ENCODE results near the gene TULP4. TPM values are rescaled to one million over a fixed set of nuclear protein-coding genes. Genes with fewer than 3 reads are reported as not detected.

TULP4 gene
- total and polyA plus RNA-seq, 8 donors, result 1.7 to 237 (median 54.3) TPM

DNA sequence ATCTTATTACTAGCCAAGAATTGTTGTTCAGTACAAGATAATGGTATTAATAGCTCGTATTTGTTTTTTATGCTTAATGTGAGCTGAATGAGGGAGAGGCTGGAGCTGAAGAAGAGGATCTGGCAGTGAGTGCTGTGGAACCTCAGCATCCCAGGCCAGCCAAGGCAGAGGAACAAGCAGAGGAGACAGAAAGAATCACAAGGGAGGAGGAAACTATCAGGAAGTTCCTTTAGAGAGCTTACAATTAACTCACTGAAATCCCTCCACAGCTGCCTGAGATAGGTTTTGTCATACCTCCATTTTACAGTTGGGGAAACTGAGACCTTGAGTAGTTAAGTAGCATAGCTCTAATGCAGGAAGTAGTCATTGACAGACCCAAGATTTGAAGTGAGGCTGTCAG, 39.9 kb upstream of the TULP4 start:
- TF ChIP-seq, protein P1, sequence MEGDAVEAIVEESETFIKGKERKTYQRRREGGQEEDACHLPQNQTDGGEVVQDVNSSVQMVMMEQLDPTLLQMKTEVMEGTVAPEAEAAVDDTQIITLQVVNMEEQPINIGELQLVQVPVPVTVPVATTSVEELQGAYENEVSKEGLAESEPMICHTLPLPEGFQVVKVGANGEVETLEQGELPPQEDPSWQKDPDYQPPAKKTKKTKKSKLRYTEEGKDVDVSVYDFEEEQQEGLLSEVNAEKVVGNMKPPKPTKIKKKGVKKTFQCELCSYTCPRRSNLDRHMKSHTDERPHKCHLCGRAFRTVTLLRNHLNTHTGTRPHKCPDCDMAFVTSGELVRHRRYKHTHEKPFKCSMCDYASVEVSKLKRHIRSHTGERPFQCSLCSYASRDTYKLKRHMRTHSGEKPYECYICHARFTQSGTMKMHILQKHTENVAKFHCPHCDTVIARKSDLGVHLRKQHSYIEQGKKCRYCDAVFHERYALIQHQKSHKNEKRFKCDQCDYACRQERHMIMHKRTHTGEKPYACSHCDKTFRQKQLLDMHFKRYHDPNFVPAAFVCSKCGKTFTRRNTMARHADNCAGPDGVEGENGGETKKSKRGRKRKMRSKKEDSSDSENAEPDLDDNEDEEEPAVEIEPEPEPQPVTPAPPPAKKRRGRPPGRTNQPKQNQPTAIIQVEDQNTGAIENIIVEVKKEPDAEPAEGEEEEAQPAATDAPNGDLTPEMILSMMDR (IDR thresholded peaks at IDR 0.05), result no peak
- Histone ChIP-seq H3K9me3 (no peaks in the 10 kb centered on the region), H3K4me3 (no peak overlapping the region), H3K27ac (no peak overlapping the region), H3K27me3 (no peaks in the 10 kb centered on the region), H3K36me3 (peaks cover 0 to 3% (median 0%) of the 10 kb centered on the region in 4 donors), H3K4me1 (peaks cover 4 to 18% (median 12%) of the 10 kb centered on the region in 4 donors)
- WGBS, 5 donors, result 86 to 100% (median 91%) methylated on average over 1 of the region's 1 CpG
- intact Hi-C loops (cut with DNase I; ENCODE audit: low total_unique reads), result no loop called here
- no peak for DNase-seq

DNA sequence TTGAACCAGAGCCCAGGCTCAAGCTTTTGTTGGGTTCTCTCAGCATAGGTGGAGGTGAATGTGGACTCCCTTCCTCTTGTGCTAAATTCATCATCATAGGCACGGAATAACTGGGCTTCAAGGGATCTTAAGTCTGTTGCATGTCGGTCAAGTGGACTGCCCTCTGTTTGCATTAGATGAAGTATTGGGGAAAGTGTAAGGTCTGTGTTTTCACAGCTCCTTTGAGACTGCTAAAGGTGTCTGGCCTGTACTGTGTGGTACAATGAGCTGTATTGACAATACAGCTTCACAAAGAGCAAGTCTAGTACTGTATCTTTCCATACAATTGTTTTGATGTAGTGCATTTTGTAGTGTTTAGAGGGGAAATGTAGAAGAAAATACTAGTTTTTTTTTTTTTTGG, 34.3 kb upstream of the TULP4 start:
- Histone ChIP-seq H3K4me1 (peaks cover 0 to 9% (median 0%) of the 10 kb centered on the region in 4 donors), H3K36me3 (no peaks in the 10 kb centered on the region), H3K27me3 (no peaks in the 10 kb centered on the region), H3K9me3 (no peaks in the 10 kb centered on the region), H3K27ac (no peak overlapping the region), H3K4me3 (no peak overlapping the region)
- TF ChIP-seq, protein P1 (IDR thresholded peaks at IDR 0.05), result no peak
- TF ChIP-seq POLR2A (IDR thresholded peaks at IDR 0.05) (no peak), EP300 (IDR thresholded peaks at IDR 0.05) (no peak), POLR2AphosphoS5 (IDR thresholded peaks at IDR 0.05) (no peak)
- no peak for DNase-seq
- WGBS, 5 donors, result 48 to 67% (median 56%) methylated on average over 2 of the region's 2 CpGs
- intact Hi-C loops (cut with DNase I; ENCODE audit: low total_unique reads), result no loop called here

DNA sequence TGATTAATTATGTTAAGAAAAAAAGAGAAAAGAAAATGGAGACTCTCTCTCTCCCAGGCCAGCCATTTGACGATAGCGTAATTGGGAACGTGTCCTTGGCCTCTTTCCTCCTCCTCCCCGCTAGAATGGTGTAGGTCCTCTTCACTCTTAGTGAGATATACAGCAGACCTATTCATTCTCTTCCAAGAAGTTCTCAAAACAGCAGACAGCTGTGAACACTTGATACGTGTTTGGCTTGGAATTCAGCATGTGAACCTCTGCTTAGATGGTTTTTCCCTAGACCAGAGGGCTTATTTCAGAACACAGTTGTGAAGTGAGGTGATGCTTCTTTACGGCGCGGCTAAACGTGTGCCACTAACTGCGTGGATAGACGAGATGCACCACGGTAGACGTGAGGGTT, 32.6 kb upstream of the TULP4 start:
- 80 to 89% (median 88%) methylated on average over 13 of the region's 13 CpGs for WGBS, 5 donors

DNA sequence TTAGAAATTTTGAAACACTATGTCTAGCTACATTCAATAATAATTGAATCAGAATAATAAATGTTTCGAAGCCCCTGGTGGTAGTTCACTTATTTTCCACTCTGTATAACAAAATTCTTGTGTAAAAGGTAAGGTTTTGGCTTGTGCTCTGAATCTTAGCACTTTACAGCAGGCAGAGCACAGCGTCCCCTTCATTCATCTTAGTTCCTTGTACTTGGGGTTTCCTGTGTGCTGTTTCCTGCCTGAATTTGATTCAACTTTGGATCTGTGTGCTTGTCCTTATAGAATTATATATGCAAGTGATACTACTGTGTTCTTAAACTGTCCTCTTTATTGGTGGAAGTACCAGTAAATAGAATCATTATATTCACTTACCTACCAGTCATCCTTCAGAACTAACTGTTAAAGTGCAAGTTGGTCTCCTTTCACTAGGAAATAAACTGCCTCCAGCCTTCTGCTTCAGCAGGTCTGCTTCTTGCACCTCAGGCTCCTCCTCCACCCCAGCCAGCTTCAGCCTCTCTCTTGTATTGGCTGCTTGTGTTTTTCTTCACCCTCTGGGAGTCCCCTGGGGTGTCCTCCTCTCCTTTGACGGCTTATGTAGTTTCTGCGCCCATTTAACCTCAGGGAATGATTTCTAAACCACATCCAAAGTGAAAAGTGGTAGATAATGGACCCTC, 28.8 kb upstream of the TULP4 start:
- DNase-seq, result peak in 1 of 2 donors; percentile 41
- peak overlapping the region in 4 of 5 donors; percentile 65 to 82 (median 70) for H3K27ac ChIP-seq
- TF ChIP-seq POLR2AphosphoS5 (IDR thresholded peaks at IDR 0.05), result no peak
- no peak for TF ChIP-seq EP300 (IDR thresholded peaks at IDR 0.05)
- TF ChIP-seq, protein P1 (IDR thresholded peaks at IDR 0.05), result no peak
- TF ChIP-seq POLR2A (IDR thresholded peaks at IDR 0.05), result no peak
- H3K4me3 ChIP-seq, result no peak overlapping the region
- WGBS, 5 donors, result 67 to 80% (median 74%) methylated on average over 4 of the region's 4 CpGs
- intact Hi-C loops (cut with DNase I; ENCODE audit: low total_unique reads), result no loop called here
- no peaks in the 10 kb centered on the region for H3K9me3 ChIP-seq
- H3K36me3 ChIP-seq, result no peaks in the 10 kb centered on the region
- H3K4me1 ChIP-seq, result peaks cover 0 to 44% (median 25%) of the 10 kb centered on the region in 4 donors
- H3K27me3 ChIP-seq, result no peaks in the 10 kb centered on the region

More for the DNA sequence above, 32.6 kb upstream of the TULP4 start:
- H3K9me3 ChIP-seq, result no peaks in the 10 kb centered on the region
- H3K27me3 ChIP-seq, result no peaks in the 10 kb centered on the region
- peak in 1 of 2 donors; percentile 81 for DNase-seq
- H3K27ac ChIP-seq, result peak overlapping the region in 1 of 5 donors; percentile 18
- H3K4me1 ChIP-seq, result peaks cover 0 to 24% (median 8%) of the 10 kb centered on the region in 4 donors
- H3K36me3 ChIP-seq, result no peaks in the 10 kb centered on the region
- no peak overlapping the region for H3K4me3 ChIP-seq
- intact Hi-C loops (cut with DNase I; ENCODE audit: low total_unique reads), result no loop called here
- TF ChIP-seq POLR2AphosphoS5 (IDR thresholded peaks at IDR 0.05), result no peak
- no peak for TF ChIP-seq EP300 (IDR thresholded peaks at IDR 0.05)
- TF ChIP-seq, protein P1 (IDR thresholded peaks at IDR 0.05), result no peak
- TF ChIP-seq POLR2A (IDR thresholded peaks at IDR 0.05), result no peak
